Heart left ventricle (tissue), 16 donors: ENCODE measurements around the gene CXCR5. TPM values are rescaled to one million over a fixed set of nuclear protein-coding genes. Genes with fewer than 3 reads are reported as not detected.

Experiments used
- ATAC-seq, 4 donors: fragments of 200-7000 bp; cut with Tn5 transposase; one replicate each; pipeline ENCODE4 v1.9.1; 2020 to 2022; ENCODE audit warnings: moderate library complexity in 4 of 4, mild to moderate bottlenecking in 3 of 4, moderate number of reproducible peaks in 1 of 4
- DNase-seq, 5 donors: peaks; one replicate each; pipeline ENCODE4 v3.0.0-alpha.2; 2020
- H3K27ac ChIP-seq, 12 donors: fragments of 200-600 bp; sonication (generic) in 4 of 12; one replicate each; pipeline versions ENCODE4 v1.5.0 to v1.8.0; 2016 to 2022; ENCODE audit warnings: mild to moderate bottlenecking in 2 of 12
- H3K27me3 ChIP-seq, 9 donors: fragments of 200-600 bp; sonication (generic) in 2 of 9; one replicate each; pipeline versions ENCODE4 v1.5.1 to v1.8.0; 2016 to 2022; ENCODE audit warnings: mild to moderate bottlenecking in 3 of 9
- H3K36me3 ChIP-seq, 9 donors: fragments of 200-600 bp; sonication (generic) in 2 of 9; one replicate each; pipeline versions ENCODE4 v1.5.0 to v1.8.0; 2018 to 2022; ENCODE audit warnings: mild to moderate bottlenecking in 2 of 9
- H3K4me1 ChIP-seq, 12 donors: fragments of 200-600 bp; sonication (generic) in 4 of 12; one replicate each; pipeline versions ENCODE4 v1.5.0 to v1.8.0; 2016 to 2022; ENCODE audit warnings: mild to moderate bottlenecking in 3 of 12
- H3K4me3 ChIP-seq, 12 donors: fragments of 200-600 bp; sonication (generic) in 4 of 12; one replicate each; pipeline versions ENCODE4 v1.5.0 to v1.8.0; 2017 to 2022; ENCODE audit warnings: mild to moderate bottlenecking in 9 of 12, moderate library complexity in 4 of 12
- H3K9me3 ChIP-seq, 12 donors: fragments of 200-600 bp; sonication (generic) in 4 of 12; one replicate each; pipeline versions ENCODE4 v1.5.0 to v1.8.0; 2016 to 2022; ENCODE audit warnings: mild to moderate bottlenecking in 1 of 12
- POLR2A ChIP-seq, 2 donors: fragments of 450-650 bp; IDR thresholded peaks; one replicate each; pipeline ENCODE4 v1.6.1; 2017; ENCODE audit warnings: antibody characterized with exemption in 2 of 2, mild to moderate bottlenecking in 2 of 2, moderate library complexity in 2 of 2
- WGBS, 4 donors: extraction: QIAGEN DNeasy Blood & Tissue Kit in 2 of 4; methylation state at CpG; one replicate each; pipeline versions ENCODE4 v1.1.5 to v1.1.7; 2013 to 2018; 5-methylcytosine and 5-hydroxymethylcytosine counted together
- intact Hi-C, 10 donors: fragments of 100-400 bp; cut with DNase I; formaldehyde crosslinking; loops; one replicate each; pipeline versions ENCODE4 v1.11.1 to v1.14.2; 2022
- polyA plus RNA-seq, 2 donors: library from polyadenylated mRNA; stranded (reverse); fragments of 200-250 nt; gene quantifications; one replicate each; pipeline ENCODE4 v1.2.3, GENCODE V29; 2013
- total RNA-seq, 9 donors: library from RNA; depleted of rRNA in 2 of 9; stranded (reverse); fragments of >200 nt in 2 of 9; fragmentation: NEBNext Ultra II Directional in 3 of 9; extraction: Animal tissue kit (Norgen Biotek cat#: 25700) in 3 of 9; gene quantifications; one replicate each; pipeline versions ENCODE4 v1.1.0 to v1.2.4, GENCODE V29; 2016 to 2023
- TF ChIP-seq, protein P1 (sequence below), 12 donors: fragments of 200-600 bp; sonication (generic) in 4 of 12; IDR thresholded peaks; one replicate each; pipeline versions ENCODE4 v1.5.0 to v1.8.0; 2018 to 2022; ENCODE audit warnings: antibody characterized with exemption in 12 of 12, mild to moderate bottlenecking in 5 of 12
- donor health status: ischemic (EF 13 %, LVEDD 7.1; RV severe dilation, severe dysfunction).
- donor health status: healthy with polysubstance abuse.
- donor health status: DM: no; HTN: yes; CAD: no.
- donor health status: DM: no; HTN: no; CAD: no.
- donor health status: ischemic (EF 25% LVEDD 6.9; RV normal size, moderate dysfunction).
- donor health status: ischemic (EF 25% LVEDD 5.7; RV mildly dilated, moderate dysfunction).
- donor health status: healthy.
- donor health status: DM: yes; HTN: yes; CAD: no.
- donor health status: ischemic (EF 35%, LVEDD 5.7; RV mildly dilated, moderate dysfunction).
- donor health status: nonischemic (EF 11% LVEDD 7.7; RV severe dilation, severe dysfunction).
- donor health status: DM: yes; HTN: yes; CAD: no.
- donor health status: PGD.
- donor health status: ischemic (EF 29% LVEDD 5.4; RV normal size, mild dysfunction).
- donor health status: nonischemic (EF 23%, LVEDD 6.1; RV moderate dilation, normal function).

The CXCR5 gene
- total and polyA plus RNA-seq, 11 donors: 0.11 to 0.27 (median 0.25) TPM; not detected in 8

DNA sequence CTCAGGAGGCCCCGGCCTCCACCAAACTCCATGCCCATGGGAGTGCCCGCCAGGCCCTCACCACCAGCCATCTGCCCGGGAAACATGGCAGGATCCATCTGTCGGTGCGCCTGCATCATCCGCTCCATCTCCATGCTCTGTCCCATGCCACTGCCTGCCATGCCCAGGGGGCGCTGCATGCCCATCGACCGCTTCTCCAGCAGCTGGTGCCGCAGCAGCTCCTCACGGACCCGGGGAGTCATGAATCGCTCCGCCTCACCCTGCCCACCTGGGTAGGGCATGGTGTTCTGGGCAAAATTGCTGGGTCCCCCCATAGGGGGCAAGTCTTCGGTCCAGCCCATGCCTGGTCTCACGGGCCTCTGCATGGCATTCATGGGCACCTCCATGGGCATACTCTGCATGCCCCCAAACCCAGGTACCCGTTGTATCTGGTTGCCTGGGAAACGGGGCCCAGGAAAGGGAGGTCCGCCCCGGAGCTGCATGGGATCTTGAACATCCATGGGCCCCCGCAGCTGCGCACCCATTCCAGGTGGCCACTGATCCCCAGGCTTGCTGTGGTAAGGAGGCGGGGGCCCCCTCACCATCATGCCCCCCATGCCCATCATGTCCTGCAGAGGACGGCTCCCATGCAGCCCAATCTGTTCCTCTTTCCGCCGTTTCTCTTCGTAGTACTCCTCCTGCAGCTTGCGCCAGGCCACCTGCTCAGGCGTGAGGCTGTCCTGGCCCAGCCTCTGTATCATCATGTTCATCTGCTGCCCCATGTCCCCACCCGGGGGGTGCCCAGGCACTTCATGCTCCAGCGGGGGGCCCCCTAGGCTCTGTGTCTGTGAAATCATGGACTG is 18.0 kb downstream of the CXCR5 start:
- intact Hi-C loops: loop anchor here in 3 of 10 donors (5.0 to 10.0 kb wide), 2 partner anchors 36 to 53 kb away; partner anchors contain the start of gene UPK2 (in 2 of the 3)

DNA sequence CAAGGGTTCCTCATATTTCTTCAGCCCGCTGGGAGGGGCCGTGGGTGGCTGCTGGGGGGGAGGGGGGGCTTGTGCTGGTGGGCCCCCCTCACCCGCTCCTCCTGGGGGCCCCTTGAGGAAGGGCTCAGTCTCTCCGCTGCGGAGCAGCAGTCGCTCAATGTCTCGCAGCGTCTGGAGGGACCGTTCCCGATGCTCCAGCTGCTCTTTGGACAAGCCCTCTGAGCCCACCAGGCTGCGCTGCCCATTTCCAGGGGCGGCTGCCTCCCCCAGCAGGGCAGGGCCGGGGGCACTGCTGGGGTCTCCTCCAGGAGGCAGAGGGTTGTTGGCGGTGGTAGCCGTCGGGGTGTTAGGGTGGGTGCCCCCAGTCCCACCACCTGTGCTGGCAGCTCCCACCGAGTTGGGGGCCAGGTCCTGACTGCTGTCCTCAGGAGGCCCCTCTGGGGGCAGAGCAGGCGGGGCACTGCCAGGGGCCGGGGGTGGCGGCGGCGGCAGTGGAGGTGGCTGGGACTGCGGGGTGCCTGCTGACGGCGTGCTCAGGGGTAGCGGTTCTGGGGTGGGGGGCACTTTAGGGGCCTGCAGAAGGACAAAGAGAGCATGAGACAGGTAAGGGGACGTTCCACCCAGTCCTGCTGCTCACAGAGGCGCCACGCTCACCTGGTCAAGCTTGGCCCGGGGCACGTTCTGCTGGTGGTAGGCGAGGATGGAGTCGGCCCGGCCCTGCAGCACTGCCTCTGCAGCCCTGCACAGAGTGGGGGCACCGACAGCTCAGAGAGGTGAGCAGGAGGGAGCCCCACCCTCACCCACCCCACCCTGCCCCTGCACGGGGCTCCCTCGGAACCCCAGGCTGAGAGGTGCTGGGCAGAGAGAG is 18.9 kb downstream of the CXCR5 start:
- WGBS, 4 donors: 86 to 93% (median 88%) methylated on average over 26 to 37 of the region's 37 CpGs
- H3K4me3 ChIP-seq: no peak overlapping the region
- H3K27me3 ChIP-seq: no peaks in the 10 kb centered on the region
- H3K4me1 ChIP-seq: peaks cover 0 to 22% (median 11%) of the 10 kb centered on the region in 12 donors
- ATAC-seq (no peak), DNase-seq (peak in 1 of 5 donors; percentile 18)
- intact Hi-C loops: loop anchor here in 3 of 10 donors (5.0 to 10.0 kb wide), 2 partner anchors 35 to 52 kb away; partner anchors contain the start of gene UPK2 (in 2 of the 3)
- H3K9me3 ChIP-seq: no peaks in the 10 kb centered on the region
- TF ChIP-seq POLR2A (IDR thresholded peaks at IDR 0.05): no peak
- TF ChIP-seq, protein P1, sequence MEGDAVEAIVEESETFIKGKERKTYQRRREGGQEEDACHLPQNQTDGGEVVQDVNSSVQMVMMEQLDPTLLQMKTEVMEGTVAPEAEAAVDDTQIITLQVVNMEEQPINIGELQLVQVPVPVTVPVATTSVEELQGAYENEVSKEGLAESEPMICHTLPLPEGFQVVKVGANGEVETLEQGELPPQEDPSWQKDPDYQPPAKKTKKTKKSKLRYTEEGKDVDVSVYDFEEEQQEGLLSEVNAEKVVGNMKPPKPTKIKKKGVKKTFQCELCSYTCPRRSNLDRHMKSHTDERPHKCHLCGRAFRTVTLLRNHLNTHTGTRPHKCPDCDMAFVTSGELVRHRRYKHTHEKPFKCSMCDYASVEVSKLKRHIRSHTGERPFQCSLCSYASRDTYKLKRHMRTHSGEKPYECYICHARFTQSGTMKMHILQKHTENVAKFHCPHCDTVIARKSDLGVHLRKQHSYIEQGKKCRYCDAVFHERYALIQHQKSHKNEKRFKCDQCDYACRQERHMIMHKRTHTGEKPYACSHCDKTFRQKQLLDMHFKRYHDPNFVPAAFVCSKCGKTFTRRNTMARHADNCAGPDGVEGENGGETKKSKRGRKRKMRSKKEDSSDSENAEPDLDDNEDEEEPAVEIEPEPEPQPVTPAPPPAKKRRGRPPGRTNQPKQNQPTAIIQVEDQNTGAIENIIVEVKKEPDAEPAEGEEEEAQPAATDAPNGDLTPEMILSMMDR (IDR thresholded peaks at IDR 0.05): no peak
- no peak overlapping the region for H3K27ac ChIP-seq
- peaks cover 0 to 96% (median 87%) of the 10 kb centered on the region in 9 donors for H3K36me3 ChIP-seq

More for the DNA sequence above, 18.0 kb downstream of the CXCR5 start:
- DNase-seq: peak in 1 of 5 donors; percentile 27
- ATAC-seq: no peak
- Histone ChIP-seq H3K27ac (no peak overlapping the region), H3K4me3 (no peak overlapping the region), H3K4me1 (peaks cover 0 to 14% (median 4%) of the 10 kb centered on the region in 12 donors), H3K27me3 (no peaks in the 10 kb centered on the region), H3K9me3 (no peaks in the 10 kb centered on the region), H3K36me3 (peaks cover 0 to 94% (median 84%) of the 10 kb centered on the region in 9 donors)
- TF ChIP-seq POLR2A (IDR thresholded peaks at IDR 0.05): no peak
- TF ChIP-seq, protein P1 (IDR thresholded peaks at IDR 0.05): peak in 1 of 12 donors; percentile 9
- WGBS, 4 donors: 81 to 88% (median 85%) methylated on average over 27 to 31 of the region's 31 CpGs

DNA sequence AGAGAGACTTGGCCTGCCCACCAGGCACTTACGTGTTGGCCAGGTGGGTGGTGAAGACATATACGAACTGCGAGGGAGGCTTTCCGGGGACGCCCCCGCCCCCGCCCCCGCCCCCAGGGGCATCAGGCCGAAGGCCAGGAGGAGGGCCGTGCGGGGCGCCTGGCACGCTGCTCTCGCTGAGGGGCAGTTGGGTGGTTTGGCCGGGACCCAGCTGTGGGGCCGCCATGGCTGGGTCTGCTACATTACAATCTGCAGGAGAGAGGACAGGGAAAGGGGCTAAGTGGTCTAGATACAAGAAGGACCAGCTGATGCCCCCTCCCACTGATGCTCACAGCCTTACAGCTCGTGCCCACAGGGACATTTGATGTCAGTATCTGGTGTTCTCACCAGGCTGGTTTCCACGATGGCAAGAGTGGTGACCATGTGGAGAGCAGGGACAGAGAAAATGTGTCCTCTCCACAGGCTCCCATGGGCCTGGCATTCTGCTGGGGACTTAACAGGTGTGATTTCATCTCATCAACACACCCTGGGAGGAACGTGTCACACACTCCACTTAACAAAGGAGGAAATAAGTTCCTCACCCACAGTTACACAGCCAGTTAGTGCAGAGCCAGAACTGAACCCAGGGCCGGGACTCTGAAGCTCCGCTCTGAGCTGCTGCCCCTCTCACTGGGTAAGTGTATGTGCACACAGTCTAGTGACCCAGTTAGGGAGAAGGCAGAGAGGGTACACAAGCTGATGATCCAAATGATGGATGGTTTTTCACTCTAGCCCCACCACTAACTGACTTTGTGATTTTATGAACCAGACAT is 19.7 kb downstream of the CXCR5 start:
- 65 to 75% (median 72%) methylated on average over 11 to 21 of the region's 21 CpGs for WGBS, 4 donors
- H3K4me1 ChIP-seq: peaks cover 3 to 31% (median 19%) of the 10 kb centered on the region in 12 donors
- DNase-seq (peak in 1 of 5 donors; percentile 55), ATAC-seq (no peak)
- H3K27me3 ChIP-seq: no peaks in the 10 kb centered on the region
- no peak overlapping the region for H3K4me3 ChIP-seq
- no peaks in the 10 kb centered on the region for H3K9me3 ChIP-seq
- H3K27ac ChIP-seq: no peak overlapping the region
- TF ChIP-seq, protein P1 (IDR thresholded peaks at IDR 0.05): no peak
- TF ChIP-seq POLR2A (IDR thresholded peaks at IDR 0.05): no peak
- H3K36me3 ChIP-seq: peaks cover 0 to 99% (median 90%) of the 10 kb centered on the region in 9 donors
- intact Hi-C loops: loop anchor here in 3 of 10 donors (5.0 to 10.0 kb wide), 2 partner anchors 34 to 51 kb away; partner anchors contain the start of gene UPK2 (in 2 of the 3)
